Activated CD4-positive, alpha-beta memory T cell treated with anti-CD3 and anti-CD28 coated beads for 36 hours (primary cell): ENCODE data around the gene LAMC3. TPM values are rescaled to one million over a fixed set of nuclear protein-coding genes. Genes with fewer than 3 reads are reported as not detected.

Experiments used
- CTCF ChIA-PET: fragments of 350-600 bp; sonication (Branson Sonifier 250); formaldehyde crosslinking; loops from one replicate; lab custom pipeline; 2021; ENCODE audit warnings: antibody characterized with exemption, inconsistent platforms; lab: Charles Lee
- POLR2A ChIA-PET: fragments of 350-600 bp; sonication (Branson Sonifier 250); formaldehyde crosslinking; loops from one replicate; lab custom pipeline; 2021; ENCODE audit warnings: antibody characterized with exemption; lab: Charles Lee
- DNase-seq: peaks from one replicate; pipeline ENCODE4 v3.0.0-alpha.2; 2020
- H3K27ac Mint-ChIP-seq: one replicate; pipeline ENCODE4 v1.8.0; 2021; ENCODE audit warnings: mixed read lengths
- H3K27me3 Mint-ChIP-seq: one replicate; pipeline ENCODE4 v1.8.0; 2021; ENCODE audit warnings: mixed read lengths
- H3K36me3 Mint-ChIP-seq: one replicate; pipeline ENCODE4 v1.8.0; 2021; ENCODE audit warnings: mixed read lengths
- H3K4me1 Mint-ChIP-seq: one replicate; pipeline ENCODE4 v1.8.0; 2021; ENCODE audit warnings: low read depth, mixed read lengths
- H3K4me3 Mint-ChIP-seq: one replicate; pipeline ENCODE4 v1.8.0; 2021; ENCODE audit warnings: mild to moderate bottlenecking, mixed read lengths
- H3K9me3 Mint-ChIP-seq: one replicate; pipeline ENCODE4 v1.8.0; 2021; ENCODE audit warnings: mixed read lengths
- intact Hi-C: fragments of 100-400 bp; cut with micrococcal nuclease; formaldehyde crosslinking; loops from one replicate; pipeline ENCODE4 v1.15.1; 2023
- total RNA-seq, 2 experiments: library from RNA; stranded (reverse); gene quantifications; one replicate each; pipeline ENCODE4 v1.2.3, GENCODE V29; 2021

LAMC3 gene
- total RNA-seq, 2 experiments from 2014 or later: 0.12 to 0.34 TPM

- H3K4me1 Mint-ChIP-seq: peaks cover 16% of the 10 kb centered on the region
- H3K27ac Mint-ChIP-seq: no peak overlapping the region
- peaks cover 7% of the 10 kb centered on the region for H3K36me3 Mint-ChIP-seq
- CTCF ChIA-PET: interaction anchor here (1.4 kb wide), 1 partner anchor 228 kb away, joined by 4 read pairs; no protein-coding TSS in a partner anchor
- intact Hi-C loops: loop anchor here (10.0 kb wide), 1 partner anchor 1553 kb away; the partner anchor contains the start of gene GTF3C4
- POLR2A ChIA-PET: no interaction called here
- no peak for DNase-seq
- H3K27me3 Mint-ChIP-seq: peaks cover 2% of the 10 kb centered on the region
- H3K9me3 Mint-ChIP-seq: no peaks in the 10 kb centered on the region
- no peak overlapping the region for H3K4me3 Mint-ChIP-seq
Observed at GRCh38 chr9:131122158-131122557, 113.2 kb downstream of the LAMC3 start.

GRCh38 chr9:131125038-131125287, 116.0 kb downstream of the LAMC3 start:
- Mint-ChIP-seq H3K36me3 (peaks cover 28% of the 10 kb centered on the region), H3K27ac (peak overlapping the region; percentile 96), H3K9me3 (no peaks in the 10 kb centered on the region), H3K4me3 (peak overlapping the region; percentile 100), H3K4me1 (peaks cover 28% of the 10 kb centered on the region), H3K27me3 (no peaks in the 10 kb centered on the region)
- intact Hi-C loops: loop anchor here (5.0 to 10.0 kb wide), 3 partner anchors 147 to 1550 kb away; partner anchors contain the start of genes GTF3C4 and PRRC2B
- ChIA-PET CTCF (interaction anchor here (0.6 to 1.4 kb wide), 6 partner anchors 68 to 376 kb away, joined by 3 to 5 read pairs (median 4); no protein-coding TSS in a partner anchor), POLR2A (interaction anchor here (0.8 to 1.5 kb wide), 14 partner anchors 8 to 314 kb away, joined by 3 to 9 read pairs (median 3); no protein-coding TSS in a partner anchor)
- no peak for DNase-seq

- ChIA-PET CTCF (interaction anchor here (0.6 to 1.4 kb wide), 6 partner anchors 68 to 375 kb away, joined by 3 to 5 read pairs (median 4); no protein-coding TSS in a partner anchor), POLR2A (interaction anchor here (0.6 to 1.5 kb wide), 17 partner anchors 8 to 314 kb away, joined by 3 to 9 read pairs (median 3); no protein-coding TSS in a partner anchor)
- DNase-seq: peak; percentile 100
- Mint-ChIP-seq H3K27ac (peak within 1 kb of the TSS; percentile 96), H3K4me1 (peaks cover 30% of the 10 kb centered on the region), H3K9me3 (no peaks in the 10 kb centered on the region), H3K4me3 (peak within 1 kb of the TSS; percentile 100), H3K27me3 (no peaks in the 10 kb centered on the region), H3K36me3 (peaks cover 31% of the 10 kb centered on the region)
- intact Hi-C loops: loop anchor here (5.0 to 10.0 kb wide), 3 partner anchors 147 to 1549 kb away; partner anchors contain the start of genes GTF3C4 and PRRC2B
Observed at GRCh38 chr9:131125288-131126058, 116.5 kb downstream of the LAMC3 start, which contains the start of gene NUP214. NUP214 (plus strand) TSS chr9:131125586; CDS start chr9:131125705, 119 bp downstream.

- Mint-ChIP-seq H3K4me3 (peak overlapping the region; percentile 100), H3K9me3 (no peaks in the 10 kb centered on the region), H3K27ac (peak overlapping the region; percentile 96), H3K36me3 (peaks cover 36% of the 10 kb centered on the region), H3K4me1 (peaks cover 32% of the 10 kb centered on the region), H3K27me3 (no peaks in the 10 kb centered on the region)
- intact Hi-C loops: loop anchor here (5.0 to 10.0 kb wide), 3 partner anchors 146 to 1549 kb away; partner anchors contain the start of genes GTF3C4 and PRRC2B
- no peak for DNase-seq
- ChIA-PET POLR2A (interaction anchor here (0.7 to 1.5 kb wide), 7 partner anchors 9 to 211 kb away, joined by 3 to 5 read pairs (median 4); no protein-coding TSS in a partner anchor), CTCF (interaction anchor here (1.1 to 1.3 kb wide), 4 partner anchors 69 to 375 kb away, joined by 3 to 5 read pairs (median 4); no protein-coding TSS in a partner anchor)
Observed at GRCh38 chr9:131126059-131126426, 117.1 kb downstream of the LAMC3 start.

GRCh38 chr9:131129183-131129582, 120.2 kb downstream of the LAMC3 start:
- Mint-ChIP-seq H3K36me3 (peaks cover 55% of the 10 kb centered on the region), H3K4me1 (peaks cover 32% of the 10 kb centered on the region), H3K9me3 (no peaks in the 10 kb centered on the region), H3K27me3 (no peaks in the 10 kb centered on the region), H3K4me3 (no peak overlapping the region), H3K27ac (peak overlapping the region; percentile 2)
- ChIA-PET CTCF (no interaction called here), POLR2A (interaction anchor here (0.6 kb wide), 1 partner anchor 1520 kb away, joined by 3 read pairs; no protein-coding TSS in a partner anchor)
- no peak for DNase-seq
- intact Hi-C loops: loop anchor here (5.0 to 10.0 kb wide), 3 partner anchors 143 to 1546 kb away; partner anchors contain the start of genes GTF3C4 and PRRC2B

GRCh38 chr9:131138676-131139075, 129.7 kb downstream of the LAMC3 start:
- H3K4me1 Mint-ChIP-seq: no peaks in the 10 kb centered on the region
- H3K4me3 Mint-ChIP-seq: no peak overlapping the region
- no peaks in the 10 kb centered on the region for H3K9me3 Mint-ChIP-seq
- no peaks in the 10 kb centered on the region for H3K27me3 Mint-ChIP-seq
- no peak overlapping the region for H3K27ac Mint-ChIP-seq
- H3K36me3 Mint-ChIP-seq: peaks cover 51% of the 10 kb centered on the region
- CTCF ChIA-PET: no interaction called here
- no peak for DNase-seq
- POLR2A ChIA-PET: interaction anchor here (1.7 kb wide), 1 partner anchor 13 kb away, joined by 3 read pairs; the partner anchor contains the start of gene NUP214
- intact Hi-C loops: no loop called here

GRCh38 chr9:131140112-131140511, 131.1 kb downstream of the LAMC3 start:
- ChIA-PET POLR2A (interaction anchor here (1.7 kb wide), 1 partner anchor 15 kb away, joined by 3 read pairs; the partner anchor contains the start of gene NUP214), CTCF (no interaction called here)
- Mint-ChIP-seq H3K27ac (no peak overlapping the region), H3K9me3 (no peaks in the 10 kb centered on the region), H3K4me3 (no peak overlapping the region), H3K4me1 (no peaks in the 10 kb centered on the region), H3K27me3 (no peaks in the 10 kb centered on the region), H3K36me3 (peaks cover 55% of the 10 kb centered on the region)
- intact Hi-C loops: no loop called here
- DNase-seq: no peak

- no peak overlapping the region for H3K27ac Mint-ChIP-seq
- POLR2A ChIA-PET: no interaction called here
- H3K4me1 Mint-ChIP-seq: no peaks in the 10 kb centered on the region
- no peaks in the 10 kb centered on the region for H3K27me3 Mint-ChIP-seq
- peaks cover 57% of the 10 kb centered on the region for H3K36me3 Mint-ChIP-seq
- H3K9me3 Mint-ChIP-seq: no peaks in the 10 kb centered on the region
- CTCF ChIA-PET: no interaction called here
- intact Hi-C loops: no loop called here
- no peak for DNase-seq
- no peak overlapping the region for H3K4me3 Mint-ChIP-seq
Observed at GRCh38 chr9:131140550-131140949, 131.6 kb downstream of the LAMC3 start.

GRCh38 chr9:131142160-131142559, 133.2 kb downstream of the LAMC3 start:
- no peaks in the 10 kb centered on the region for H3K4me1 Mint-ChIP-seq
- H3K27ac Mint-ChIP-seq: no peak overlapping the region
- no peaks in the 10 kb centered on the region for H3K27me3 Mint-ChIP-seq
- ChIA-PET CTCF (interaction anchor here (1.6 kb wide), 1 partner anchor 84 kb away, joined by 4 read pairs; no protein-coding TSS in a partner anchor), POLR2A (no interaction called here)
- intact Hi-C loops: no loop called here
- peaks cover 55% of the 10 kb centered on the region for H3K36me3 Mint-ChIP-seq
- no peak overlapping the region for H3K4me3 Mint-ChIP-seq
- no peak for DNase-seq
- no peaks in the 10 kb centered on the region for H3K9me3 Mint-ChIP-seq

Other genes starting within 250 kb of the LAMC3 start
- gene ABL1, start 173.9 kb upstream of the LAMC3 start, total RNA-seq: 10 to 100 TPM; 24.8 to 24.9 TPM
- gene QRFP, start 112.4 kb upstream of the LAMC3 start, total RNA-seq: not detected
- gene FIBCD1, start 69.9 kb upstream of the LAMC3 start, total RNA-seq: not detected
- 1 to 10 TPM in 1 of 2 experiments, under 1 TPM in 1; 0.85 to 1.4 TPM for gene AIF1L, start 87.4 kb downstream of the LAMC3 start, total RNA-seq
- 10 to 100 TPM; 45.5 to 49.9 TPM for gene NUP214, start 116.4 kb downstream of the LAMC3 start, total RNA-seq